ENCODE data around the gene CLTCL1. TPM values are rescaled to one million over a fixed set of nuclear protein-coding genes. Genes with fewer than 3 reads are reported as not detected.
A peak's percentile ranks its signal among the peaks of the same experiment; 100 is the strongest.

Gene CLTCL1
- total RNA-seq, 1 donor from 2014 or later: 28.2 TPM

DNA sequence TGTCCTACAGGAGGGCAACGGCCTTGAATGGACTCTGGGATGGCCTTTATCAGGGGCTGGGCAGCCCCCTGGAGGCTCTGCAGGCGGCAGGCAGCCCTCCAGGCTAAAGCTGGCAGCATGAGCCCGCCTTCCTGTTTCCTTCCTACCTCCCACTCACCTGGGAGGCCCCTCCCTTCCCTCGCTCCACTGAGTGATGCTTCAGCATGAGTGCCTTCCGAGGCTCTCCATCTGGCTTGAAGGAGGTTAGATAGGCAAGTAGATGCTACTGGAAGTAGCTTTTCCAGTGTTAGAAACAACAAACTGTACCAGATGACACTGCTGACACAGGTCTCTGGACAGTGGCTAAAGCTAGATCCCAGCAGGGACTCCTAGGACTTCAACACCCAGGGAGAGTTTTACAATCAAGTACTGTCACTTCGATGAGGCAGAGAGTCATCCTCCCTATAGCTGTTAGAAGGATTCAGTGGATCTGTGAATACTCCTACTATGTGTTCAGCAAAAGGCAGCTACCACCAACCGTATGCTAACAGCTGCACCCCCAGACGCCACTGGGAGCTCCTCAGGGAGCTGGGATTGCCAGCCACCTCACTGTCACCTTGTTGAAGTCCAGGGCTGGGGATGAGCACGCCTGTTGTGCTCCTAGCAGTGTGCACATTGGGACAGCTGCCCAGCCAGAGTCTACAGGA, 108.9 kb downstream of the CLTCL1 start:
- TF ChIP-seq, protein P1, sequence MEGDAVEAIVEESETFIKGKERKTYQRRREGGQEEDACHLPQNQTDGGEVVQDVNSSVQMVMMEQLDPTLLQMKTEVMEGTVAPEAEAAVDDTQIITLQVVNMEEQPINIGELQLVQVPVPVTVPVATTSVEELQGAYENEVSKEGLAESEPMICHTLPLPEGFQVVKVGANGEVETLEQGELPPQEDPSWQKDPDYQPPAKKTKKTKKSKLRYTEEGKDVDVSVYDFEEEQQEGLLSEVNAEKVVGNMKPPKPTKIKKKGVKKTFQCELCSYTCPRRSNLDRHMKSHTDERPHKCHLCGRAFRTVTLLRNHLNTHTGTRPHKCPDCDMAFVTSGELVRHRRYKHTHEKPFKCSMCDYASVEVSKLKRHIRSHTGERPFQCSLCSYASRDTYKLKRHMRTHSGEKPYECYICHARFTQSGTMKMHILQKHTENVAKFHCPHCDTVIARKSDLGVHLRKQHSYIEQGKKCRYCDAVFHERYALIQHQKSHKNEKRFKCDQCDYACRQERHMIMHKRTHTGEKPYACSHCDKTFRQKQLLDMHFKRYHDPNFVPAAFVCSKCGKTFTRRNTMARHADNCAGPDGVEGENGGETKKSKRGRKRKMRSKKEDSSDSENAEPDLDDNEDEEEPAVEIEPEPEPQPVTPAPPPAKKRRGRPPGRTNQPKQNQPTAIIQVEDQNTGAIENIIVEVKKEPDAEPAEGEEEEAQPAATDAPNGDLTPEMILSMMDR (IDR thresholded peaks at IDR 0.05; ENCODE audit: insufficient read depth, low read length, poor library complexity, severe bottlenecking): no peak
- DNase-seq (ENCODE audit: low read depth): no peak
- Histone ChIP-seq H3K36me3 (ENCODE audit: control insufficient read depth, insufficient read depth, low read length) (peaks cover 1% of the 10 kb centered on the region), H3K4me3 (ENCODE audit: low read depth, low read length) (no peak overlapping the region), H3K27me3 (ENCODE audit: control insufficient read depth, insufficient read depth, low read length) (no peaks in the 10 kb centered on the region)

DNA sequence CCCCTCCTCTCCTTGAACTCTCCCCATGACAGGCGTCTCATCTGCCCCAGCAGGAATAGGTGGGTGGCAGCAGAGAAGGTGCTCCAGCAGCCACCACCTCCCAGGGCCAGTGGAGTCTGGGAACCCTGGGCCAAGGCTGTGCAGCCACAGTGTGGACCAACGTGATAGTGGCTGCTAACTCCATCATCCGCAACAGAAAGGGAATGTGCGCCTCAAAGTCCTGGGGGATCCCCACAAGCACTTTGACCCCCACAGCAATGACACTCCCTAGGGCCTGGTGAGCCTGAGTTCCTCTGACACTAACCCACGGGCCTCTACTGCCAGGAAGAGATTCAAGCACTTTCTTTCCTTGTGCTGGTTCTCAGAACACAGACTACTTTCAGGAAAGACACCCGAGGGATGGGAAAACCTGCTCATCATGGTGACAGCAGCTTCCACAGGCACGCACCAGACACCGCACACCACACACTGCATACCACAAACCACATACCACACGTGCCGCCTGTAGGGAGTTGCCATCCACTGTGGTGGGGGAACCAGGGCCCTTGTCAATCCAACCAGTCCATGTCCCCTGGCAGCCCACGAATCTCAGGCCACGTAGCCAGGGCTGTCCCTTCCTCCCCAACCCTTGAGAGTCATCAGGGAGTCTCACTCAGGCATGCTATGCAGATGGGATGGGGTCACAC, 109.6 kb downstream of the CLTCL1 start:
- H3K36me3 ChIP-seq (ENCODE audit: control insufficient read depth, insufficient read depth, low read length): peaks cover 1% of the 10 kb centered on the region
- DNase-seq (ENCODE audit: low read depth): no peak
- TF ChIP-seq, protein P1 (IDR thresholded peaks at IDR 0.05; ENCODE audit: insufficient read depth, low read length, poor library complexity, severe bottlenecking): no peak
- H3K27me3 ChIP-seq (ENCODE audit: control insufficient read depth, insufficient read depth, low read length): no peaks in the 10 kb centered on the region
- H3K4me3 ChIP-seq (ENCODE audit: low read depth, low read length): no peak overlapping the region

DNA sequence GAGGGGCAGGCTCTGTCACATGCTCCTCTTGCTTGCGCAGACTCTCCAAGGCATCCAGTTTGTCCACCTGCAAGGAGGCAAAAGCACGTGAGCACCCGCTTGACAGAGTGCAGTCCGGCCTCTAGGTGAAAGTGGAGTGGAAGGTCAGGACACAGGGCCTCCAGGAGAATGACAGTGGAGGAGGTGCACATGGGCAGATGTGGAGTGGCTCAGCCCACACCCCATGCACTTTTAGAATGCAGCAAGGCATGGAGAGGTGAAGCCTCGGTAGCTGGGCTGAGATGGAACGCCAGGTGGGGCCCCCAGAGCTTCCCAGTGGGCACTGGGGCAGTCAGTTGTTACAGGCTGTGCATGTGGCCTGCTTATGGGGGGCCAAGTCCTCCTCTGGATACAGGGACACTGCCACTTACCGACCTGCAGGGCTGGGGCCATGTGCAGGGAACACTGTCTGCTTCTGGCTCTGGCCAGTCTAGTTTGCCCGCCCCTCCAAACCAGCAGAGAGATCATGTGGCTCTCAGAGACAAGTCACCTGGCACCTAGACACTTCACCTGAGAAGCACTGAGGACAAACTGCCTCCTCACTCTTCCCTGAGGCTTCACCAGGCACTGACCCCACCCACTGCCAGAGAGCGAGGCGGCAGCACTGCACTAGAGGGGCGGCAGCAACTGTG, 110.6 kb downstream of the CLTCL1 start:
- peaks cover 3% of the 10 kb centered on the region for H3K36me3 ChIP-seq (ENCODE audit: control insufficient read depth, insufficient read depth, low read length)
- DNase-seq (ENCODE audit: low read depth): no peak
- H3K27me3 ChIP-seq (ENCODE audit: control insufficient read depth, insufficient read depth, low read length): no peaks in the 10 kb centered on the region
- TF ChIP-seq, protein P1 (IDR thresholded peaks at IDR 0.05; ENCODE audit: insufficient read depth, low read length, poor library complexity, severe bottlenecking): no peak
- no peak overlapping the region for H3K4me3 ChIP-seq (ENCODE audit: low read depth, low read length)

DNA sequence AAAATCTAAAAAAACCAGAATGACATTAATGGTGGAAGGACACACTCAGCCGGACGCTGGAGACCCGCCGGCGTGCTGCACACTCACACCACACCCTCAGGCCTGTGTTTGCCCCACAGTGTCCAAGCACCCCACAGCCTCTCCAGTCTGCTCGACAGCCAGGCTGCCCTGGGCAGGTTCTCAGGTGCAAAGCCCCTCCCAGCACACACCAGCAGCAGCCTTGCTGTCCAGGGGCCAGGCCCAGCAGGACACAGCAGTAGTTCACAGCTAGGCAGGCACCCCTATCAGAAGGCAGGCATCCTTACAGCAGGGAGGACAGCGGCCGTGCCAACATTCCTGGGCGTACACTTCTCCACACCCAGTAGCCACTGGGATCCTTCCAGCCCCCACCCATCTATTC, 111.3 kb downstream of the CLTCL1 start:
- no peak for DNase-seq (ENCODE audit: low read depth)
- Histone ChIP-seq H3K4me3 (ENCODE audit: low read depth, low read length) (no peak overlapping the region), H3K36me3 (ENCODE audit: control insufficient read depth, insufficient read depth, low read length) (peaks cover 4% of the 10 kb centered on the region), H3K27me3 (ENCODE audit: control insufficient read depth, insufficient read depth, low read length) (no peaks in the 10 kb centered on the region)
- TF ChIP-seq, protein P1 (IDR thresholded peaks at IDR 0.05; ENCODE audit: insufficient read depth, low read length, poor library complexity, severe bottlenecking): no peak

DNA sequence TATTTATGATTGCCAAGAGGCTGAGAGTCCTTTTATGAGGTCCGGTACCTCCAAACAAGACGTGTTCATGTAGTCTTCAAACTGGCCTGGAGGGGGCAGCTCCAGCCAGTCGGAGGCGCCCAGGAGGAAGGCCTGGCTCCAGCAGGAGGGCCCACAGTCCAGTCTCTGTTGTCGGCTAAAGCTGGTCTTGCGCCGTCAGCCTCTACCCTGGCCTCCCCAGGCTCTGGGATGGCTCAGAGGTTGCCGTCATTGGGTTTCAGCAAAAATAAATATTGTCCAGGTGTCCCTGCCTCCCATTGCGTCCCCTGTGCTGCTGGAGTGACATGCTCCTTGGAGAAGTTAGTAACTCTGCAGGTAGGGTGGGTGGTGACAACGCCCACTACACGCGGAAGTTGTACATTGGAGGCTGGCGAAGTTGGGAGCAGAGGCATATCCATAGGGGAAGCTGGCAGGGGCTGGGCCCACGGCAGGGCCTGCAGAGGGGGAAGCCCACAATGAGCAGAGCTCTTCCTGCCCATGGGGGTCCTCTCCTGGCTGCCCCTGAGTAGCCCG, 111.9 kb downstream of the CLTCL1 start:
- Histone ChIP-seq H3K4me3 (ENCODE audit: low read depth, low read length) (peak overlapping the region; percentile 52), H3K36me3 (ENCODE audit: control insufficient read depth, insufficient read depth, low read length) (peaks cover 4% of the 10 kb centered on the region), H3K27me3 (ENCODE audit: control insufficient read depth, insufficient read depth, low read length) (no peaks in the 10 kb centered on the region)
- TF ChIP-seq, protein P1 (IDR thresholded peaks at IDR 0.05; ENCODE audit: insufficient read depth, low read length, poor library complexity, severe bottlenecking): peak; percentile 77
- peak; percentile 37 for DNase-seq (ENCODE audit: low read depth)
